Calu3 (cell line): ENCODE measurements around the gene SERINC4. TPM values are rescaled to one million over a fixed set of nuclear protein-coding genes. Genes with fewer than 3 reads are reported as not detected.
"Not testable (repeated sequence)": the region's sequence is repeated elsewhere in the genome, so short reads cannot be mapped to it uniquely, and the experiment has no call there.

Source experiments
- BruUV-seq: library from RNA; stranded (reverse); fragments of 400-500 nt; replicated peaks from 2 replicates; lab custom pipeline; 2021; lab: Mats Ljungman, UMichigan
- CTCF ChIA-PET: fragments of 300-600 bp; sonication (Branson Sonifier 250); formaldehyde crosslinking; loops from one replicate; lab custom pipeline; 2022; ENCODE audit warnings: antibody characterized with exemption; lab: Charles Lee
- DNase-seq: peaks from one replicate; pipeline ENCODE4 v3.0.0; 2022
- H3K27ac Mint-ChIP-seq: one replicate; pipeline ENCODE4 v1.8.0; 2022; ENCODE audit warnings: mixed read lengths; ENCODE audit not compliant: unreplicated experiment
- H3K27me3 Mint-ChIP-seq: one replicate; pipeline ENCODE4 v1.8.0; 2022; ENCODE audit warnings: mixed read lengths; ENCODE audit not compliant: unreplicated experiment
- H3K36me3 Mint-ChIP-seq: one replicate; pipeline ENCODE4 v1.8.0; 2022; ENCODE audit warnings: mild to moderate bottlenecking, moderate library complexity, mixed read lengths; ENCODE audit not compliant: insufficient read depth, unreplicated experiment
- H3K4me1 Mint-ChIP-seq: one replicate; pipeline ENCODE4 v1.8.0; 2022; ENCODE audit warnings: mild to moderate bottlenecking, low read depth, mixed read lengths; ENCODE audit not compliant: unreplicated experiment
- H3K4me3 Mint-ChIP-seq: one replicate; pipeline ENCODE4 v1.8.0; 2022; ENCODE audit warnings: mild to moderate bottlenecking, low read depth, moderate library complexity, mixed read lengths; ENCODE audit not compliant: unreplicated experiment
- H3K9me3 Mint-ChIP-seq: one replicate; pipeline ENCODE4 v1.8.0; 2022; ENCODE audit warnings: low read depth, mixed read lengths; ENCODE audit not compliant: unreplicated experiment
- CTCF ChIP-seq: fragments of 200-600 bp; IDR thresholded peaks from one replicate; pipeline ENCODE4 v1.8.0; 2022; ENCODE audit warnings: antibody characterized with exemption; ENCODE audit not compliant: unreplicated experiment
- intact Hi-C: fragments of 100-400 bp; cut with micrococcal nuclease; formaldehyde crosslinking; loops from one replicate; pipeline ENCODE4 v1.10.0; 2022; ENCODE audit not compliant: unreplicated experiment
- microRNA-seq: library from miRNA; unstranded; fragments of <30 nt; microRNA quantifications from one replicate; pipeline ENCODE4 v1.2.0, GENCODE V29; 2022
- total RNA-seq: library from RNA; stranded (reverse); gene quantifications from 2 replicates; pipeline ENCODE4 v1.2.3, GENCODE V29; 2022

The SERINC4 gene
- total RNA-seq, 1 experiment from 2014 or later = 0.33 TPM

GRCh38 chr15:43749690-43750345 lies 50.2 kb downstream of the SERINC4 start:
- TF ChIP-seq CTCF = no peak
- H3K4me3 Mint-ChIP-seq = peak overlapping the region; percentile 26
- H3K36me3 Mint-ChIP-seq = peaks cover 55% of the 10 kb centered on the region
- no peak overlapping the region for H3K27ac Mint-ChIP-seq
- peaks cover 18% of the 10 kb centered on the region for H3K4me1 Mint-ChIP-seq
- H3K9me3 Mint-ChIP-seq = no peaks in the 10 kb centered on the region
- H3K27me3 Mint-ChIP-seq = no peaks in the 10 kb centered on the region
- BruUV-seq = no TSS peak
- intact Hi-C loops = loop anchor here (2.0 kb wide), 1 partner anchor 19 kb away; no protein-coding TSS in a partner anchor
- CTCF ChIA-PET = no interaction called here
- DNase-seq = no peak

DNA sequence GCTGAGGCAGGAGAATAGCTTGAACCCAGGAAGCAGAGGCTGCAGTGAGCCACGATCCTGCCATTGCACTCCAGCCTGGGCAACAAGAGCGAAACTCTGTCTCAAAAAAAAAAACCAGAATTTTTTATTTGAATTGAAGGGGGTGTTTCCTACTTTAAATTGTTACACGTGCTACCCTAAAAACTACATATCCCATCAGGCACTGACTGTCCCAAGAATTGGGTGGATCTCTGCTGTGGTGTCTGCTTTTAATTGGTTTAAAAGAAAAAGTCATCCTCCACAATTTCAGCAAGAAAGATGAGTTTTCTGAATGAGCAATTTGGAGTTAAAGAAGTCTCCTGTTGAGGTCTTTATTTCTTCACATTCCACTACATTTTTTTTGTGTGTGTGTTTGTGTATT lies 51.6 kb downstream of the SERINC4 start:
- H3K9me3 Mint-ChIP-seq = no peaks in the 10 kb centered on the region
- H3K4me3 Mint-ChIP-seq = peak overlapping the region; percentile 84
- H3K4me1 Mint-ChIP-seq = peaks cover 18% of the 10 kb centered on the region
- H3K36me3 Mint-ChIP-seq = peaks cover 46% of the 10 kb centered on the region
- TF ChIP-seq CTCF = no peak
- intact Hi-C loops = loop anchor here (2.0 kb wide), 1 partner anchor 20 kb away; no protein-coding TSS in a partner anchor
- CTCF ChIA-PET = no interaction called here
- H3K27ac Mint-ChIP-seq = no peak overlapping the region
- no peaks in the 10 kb centered on the region for H3K27me3 Mint-ChIP-seq
- BruUV-seq = no TSS peak
- DNase-seq = no peak

DNA sequence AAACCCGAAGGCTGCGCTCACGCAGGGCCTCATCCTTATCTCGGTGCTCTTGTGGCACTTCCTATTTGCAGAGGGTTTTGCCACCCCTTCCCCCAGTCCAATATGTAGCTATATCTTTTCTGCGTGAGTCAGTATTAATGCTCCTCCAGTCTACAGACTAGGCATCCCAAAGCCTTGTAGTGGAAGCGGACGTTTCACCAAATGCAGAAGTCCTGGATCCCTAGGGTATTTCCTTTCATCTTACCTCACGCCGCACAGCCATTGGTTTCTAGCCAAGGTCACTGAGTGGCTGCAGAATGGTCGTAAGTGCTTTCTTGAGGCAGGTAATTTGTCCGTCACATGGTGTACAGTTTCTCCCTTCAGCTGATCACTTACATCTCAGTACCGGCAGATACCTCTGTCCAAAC lies 53.1 kb downstream of the SERINC4 start:
- H3K4me1 Mint-ChIP-seq = peaks cover 12% of the 10 kb centered on the region
- H3K36me3 Mint-ChIP-seq = peaks cover 43% of the 10 kb centered on the region
- H3K4me3 Mint-ChIP-seq = peak overlapping the region; percentile 84
- H3K27me3 Mint-ChIP-seq, intact Hi-C loops, DNase-seq, BruUV-seq, H3K9me3 Mint-ChIP-seq, CTCF ChIA-PET: not testable (repeated sequence)
- H3K27ac Mint-ChIP-seq = peak overlapping the region; percentile 81

DNA sequence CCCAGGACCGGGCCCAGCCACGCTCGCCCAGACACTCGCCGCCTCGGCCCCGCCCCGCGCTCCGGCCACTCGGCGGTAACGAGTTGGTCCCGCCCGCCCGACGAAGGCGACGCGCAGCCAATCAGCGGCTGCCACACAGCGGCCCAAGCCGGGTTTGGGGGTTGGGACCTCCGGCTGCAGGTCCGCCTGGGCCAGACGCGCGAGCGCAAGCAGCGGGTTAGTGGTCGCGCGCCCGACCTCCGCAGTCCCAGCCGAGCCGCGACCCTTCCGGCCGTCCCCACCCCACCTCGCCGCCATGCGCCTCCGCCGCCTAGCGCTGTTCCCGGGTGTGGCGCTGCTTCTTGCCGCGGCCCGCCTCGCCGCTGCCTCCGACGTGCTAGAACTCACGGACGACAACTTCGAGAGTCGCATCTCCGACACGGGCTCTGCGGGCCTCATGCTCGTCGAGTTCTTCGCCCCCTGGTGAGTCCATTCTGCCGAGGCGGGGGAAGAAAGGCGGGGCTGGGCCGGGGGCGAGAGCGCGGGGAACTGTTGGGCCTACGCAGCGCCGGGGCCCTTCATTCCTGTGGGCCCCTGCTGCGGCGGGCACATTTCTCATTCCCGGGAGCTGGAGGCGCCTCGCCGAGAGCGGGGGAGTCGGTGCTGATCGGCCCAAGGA lies 53.6 kb downstream of the SERINC4 start, which contains the start of gene PDIA3:
TSS of gene PDIA3 (plus strand) at position 194 of the 658 bp plus-strand sequence. CDS start at position 296, 102 bp downstream.
- Mint-ChIP-seq H3K36me3 (peaks cover 40% of the 10 kb centered on the region), H3K4me3 (peak within 1 kb of the TSS; percentile 84), H3K27ac (peak within 1 kb of the TSS; percentile 81)
- H3K27me3 Mint-ChIP-seq, BruUV-seq, CTCF ChIA-PET, intact Hi-C loops, H3K4me1 Mint-ChIP-seq, H3K9me3 Mint-ChIP-seq: not testable (repeated sequence)
- DNase-seq = peak; percentile 91

Small RNAs within 50 kb of the gene (microRNA-seq; reads per million reads assigned to microRNA genes)
- gene MIR1282 = not detected

Other genes with a start within 250 kb of the SERINC4 start
- 28.1 and 29.4 TPM in 2 replicates for gene PPIP5K1, start 210.0 kb downstream of the SERINC4 start, total RNA-seq
- 2.0 and 5.4 TPM in 2 replicates for gene CKMT1B, start 206.2 kb downstream of the SERINC4 start, total RNA-seq
- 0.57 and 1.1 TPM in 2 replicates for gene STRC, start 181.4 kb downstream of the SERINC4 start, total RNA-seq
- 2.1 and 4.0 TPM in 2 replicates for gene CATSPER2, start 151.4 kb downstream of the SERINC4 start, total RNA-seq
- 0.66 and 1.2 TPM in 2 replicates for gene CKMT1A, start 106.4 kb downstream of the SERINC4 start, total RNA-seq
- 409 and 431 TPM in 2 replicates for gene PDIA3, start 53.8 kb downstream of the SERINC4 start, total RNA-seq
- 1.3 and 2.0 TPM in 2 replicates for gene ELL3, start 23.3 kb downstream of the SERINC4 start, total RNA-seq
- gene SERF2, start 7.9 kb downstream of the SERINC4 start, total RNA-seq = 331 and 358 TPM in 2 replicates
- 15.8 and 17.4 TPM in 2 replicates for gene HYPK, start 379 bp upstream of the SERINC4 start, total RNA-seq
- gene MFAP1, start 24.5 kb upstream of the SERINC4 start, total RNA-seq = 15.8 and 16.4 TPM in 2 replicates
- gene WDR76, start 26.8 kb upstream of the SERINC4 start, total RNA-seq = 7.8 and 11.5 TPM in 2 replicates